Skin of body (tissue), 2 donors: ENCODE data around the gene KCNS3. TPM values are rescaled to one million over a fixed set of nuclear protein-coding genes. Genes with fewer than 3 reads are reported as not detected.
"Not testable (repeated sequence)": the region's sequence is repeated elsewhere in the genome, so short reads cannot be mapped to it uniquely, and the experiment has no call there.

Experiments used
- DNase-seq: peaks from one replicate; lab custom pipeline; 2025; lab: John Stamatoyannopoulos, UW
- total RNA-seq: library from RNA; depleted of rRNA; stranded (reverse); fragments of >200 nt; gene quantifications from one replicate; pipeline ENCODE4 v1.2.3, GENCODE V29; 2014

Gene KCNS3
- total RNA-seq, 1 donor from 2014 or later, result 17.8 TPM

GRCh38 chr2:17943444-17943843, 65.0 kb downstream of the KCNS3 start:
- no peak for DNase-seq

GRCh38 chr2:17947113-17947512, 68.6 kb downstream of the KCNS3 start:
- no peak for DNase-seq

- no peak for DNase-seq
Observed at GRCh38 chr2:17950006-17950405, 71.5 kb downstream of the KCNS3 start.

GRCh38 chr2:17951563-17951962, 73.1 kb downstream of the KCNS3 start:
- no peak for DNase-seq

GRCh38 chr2:17958466-17959092, 80.1 kb downstream of the KCNS3 start:
- DNase-seq, result no peak

- no peak for DNase-seq
Observed at GRCh38 chr2:17959356-17959755, 80.9 kb downstream of the KCNS3 start.

- no peak for DNase-seq
Observed at GRCh38 chr2:17959833-17960232, 81.4 kb downstream of the KCNS3 start.

- no peak for DNase-seq
Observed at GRCh38 chr2:17960925-17961324, 82.5 kb downstream of the KCNS3 start.

- no peak for DNase-seq
Observed at GRCh38 chr2:17961789-17962188, 83.3 kb downstream of the KCNS3 start.

- DNase-seq, result no peak
Observed at GRCh38 chr2:17962876-17963275, 84.4 kb downstream of the KCNS3 start.

GRCh38 chr2:17963571-17963970, 85.1 kb downstream of the KCNS3 start:
- DNase-seq, result not testable (repeated sequence)

GRCh38 chr2:17965196-17965595, 86.7 kb downstream of the KCNS3 start:
- DNase-seq, result no peak

GRCh38 chr2:17966798-17967197, 88.3 kb downstream of the KCNS3 start:
- no peak for DNase-seq

GRCh38 chr2:17969661-17970060, 91.2 kb downstream of the KCNS3 start:
- no peak for DNase-seq

GRCh38 chr2:17971531-17972125, 93.2 kb downstream of the KCNS3 start:
- no peak for DNase-seq

GRCh38 chr2:17972991-17973390, 94.5 kb downstream of the KCNS3 start:
- DNase-seq, result no peak

GRCh38 chr2:17975401-17975800, 96.9 kb downstream of the KCNS3 start:
- DNase-seq, result no peak

- no peak for DNase-seq
Observed at GRCh38 chr2:17976871-17977746, 98.6 kb downstream of the KCNS3 start.

GRCh38 chr2:17979707-17980106, 101.2 kb downstream of the KCNS3 start:
- no peak for DNase-seq

GRCh38 chr2:17981936-17982335, 103.5 kb downstream of the KCNS3 start:
- DNase-seq, result no peak
